Stomach (tissue), 9 donors: ENCODE measurements around the gene RHBDL1. TPM values are rescaled to one million over a fixed set of nuclear protein-coding genes. Genes with fewer than 3 reads are reported as not detected.

Source experiments
- DNase-seq, 2 donors: peaks; one replicate each; pipeline versions ENCODE4 v3.0.0 to v3.0.0-alpha.2; 2013 to 2019
- H3K27ac ChIP-seq, 5 donors: fragments of 200-600 bp in 4 of 5; sonication (generic) in 4 of 5; one replicate each; pipeline ENCODE4 v1.5.1; 2013 to 2019; ENCODE audit warnings: mild to moderate bottlenecking in 1 of 5, moderate library complexity in 1 of 5
- H3K27me3 ChIP-seq, 3 donors: fragments of 200-600 bp; sonication (generic); one replicate each; pipeline ENCODE4 v1.5.1; 2017 to 2019; ENCODE audit warnings: mixed run types in 1 of 3
- H3K36me3 ChIP-seq, 4 donors: fragments of 200-600 bp; sonication (generic); 1 replicate in 3 of 4; 2 replicates in 1 of 4; pipeline ENCODE4 v1.5.1; 2016 to 2019
- H3K4me1 ChIP-seq, 4 donors: fragments of 200-600 bp; sonication (generic); one replicate each; pipeline ENCODE4 v1.5.1; 2016 to 2019
- H3K4me3 ChIP-seq, 4 donors: fragments of 200-600 bp; sonication (generic) in 3 of 4; one replicate each; pipeline ENCODE4 v1.5.1; 2016 to 2019; ENCODE audit warnings: mild to moderate bottlenecking in 1 of 4
- H3K9me3 ChIP-seq, 4 donors: fragments of 200-600 bp; sonication (generic); one replicate each; pipeline ENCODE4 v1.5.1; 2016 to 2019
- CTCF ChIP-seq, 7 experiments: fragments of 450-650 bp in 4 of 7; fragments of 200-600 bp in 3 of 7; sonication (generic) in 3 of 7; IDR thresholded peaks; one replicate each; pipeline ENCODE4 v1.5.1; 2016 to 2019; ENCODE audit warnings: antibody characterized with exemption in 7 of 7, control low read depth in 2 of 7, mild to moderate bottlenecking in 1 of 7
- EP300 ChIP-seq: sonication (generic); formaldehyde crosslinking; IDR thresholded peaks from one replicate; pipeline ENCODE4 v1.6.1; 2017; ENCODE audit warnings: antibody characterized with exemption
- POLR2A ChIP-seq, 4 donors: fragments of 450-650 bp; IDR thresholded peaks; one replicate each; pipeline ENCODE4 v1.6.1; 2016; ENCODE audit warnings: antibody characterized with exemption in 4 of 4, control low read depth in 2 of 4, mild to moderate bottlenecking in 1 of 4, moderate library complexity in 1 of 4
- POLR2AphosphoS5 ChIP-seq, 3 donors: sonication (generic); formaldehyde crosslinking; IDR thresholded peaks; one replicate each; pipeline ENCODE4 v1.6.1; 2016; ENCODE audit warnings: antibody characterized with exemption in 3 of 3
- WGBS, 5 donors: extraction: QIAGEN DNeasy Blood & Tissue Kit in 3 of 5; methylation state at CpG; one replicate each; pipeline versions ENCODE4 v1.1.5 to v1.1.7; 2013 to 2018; 5-methylcytosine and 5-hydroxymethylcytosine counted together
- intact Hi-C: fragments of 100-400 bp; cut with DNase I; formaldehyde crosslinking; loops from one replicate; pipeline ENCODE4 v1.15.1; 2023; ENCODE audit warnings: low total_unique reads
- polyA plus RNA-seq, 3 donors: library from polyadenylated mRNA; stranded (reverse); fragments of 200-250 nt; gene quantifications; one replicate each; pipeline ENCODE4 v1.2.3, GENCODE V29; 2013
- total RNA-seq, 5 donors: library from RNA; depleted of rRNA; stranded (reverse); fragments of >200 nt; gene quantifications; one replicate each; pipeline versions ENCODE4 v1.1.0 to v1.2.3, GENCODE V29; 2014 to 2016
- donor health status: healthy with polysubstance abuse.
- donor health status: Bipolar disorder and iron deficiency.
- donor health status: healthy.

Gene RHBDL1
- total and polyA plus RNA-seq, 8 donors, result 1.3 to 48.7 (median 3.3) TPM; not detected in 3

DNA sequence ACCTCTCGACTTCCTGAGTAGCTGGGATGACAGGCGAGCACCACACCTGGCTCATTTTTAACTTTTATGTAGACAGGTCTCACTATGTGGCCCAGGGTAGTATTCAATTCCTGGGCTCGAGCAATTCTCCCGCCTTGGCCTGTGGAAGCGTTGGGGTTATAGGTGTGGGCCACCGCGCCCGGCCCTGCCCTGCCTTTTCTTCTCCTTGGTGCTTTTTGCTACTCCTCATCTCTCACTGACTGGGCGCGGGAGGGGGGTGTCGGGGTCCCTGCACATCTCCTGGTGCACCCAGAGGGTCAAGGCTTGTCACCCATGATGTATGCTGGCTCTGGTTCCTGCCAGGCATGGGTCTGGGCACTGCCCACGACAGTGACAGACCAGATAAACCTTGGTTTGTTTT, 30.9 kb upstream of the RHBDL1 start:
- Histone ChIP-seq H3K4me1 (peaks cover 57 to 84% (median 78%) of the 10 kb centered on the region in 4 donors), H3K9me3 (no peaks in the 10 kb centered on the region), H3K27ac (peak overlapping the region; percentile 31 to 95 (median 90)), H3K4me3 (no peak overlapping the region), H3K27me3 (no peaks in the 10 kb centered on the region), H3K36me3 (no peaks in the 10 kb centered on the region)
- DNase-seq, result no peak
- WGBS, 5 donors, result 86 to 93% (median 87%) methylated on average over 12 of the region's 12 CpGs
- TF ChIP-seq POLR2AphosphoS5 (IDR thresholded peaks at IDR 0.05) (no peak), POLR2A (IDR thresholded peaks at IDR 0.05) (no peak), CTCF (IDR thresholded peaks at IDR 0.05) (no peak), EP300 (no peak)
- intact Hi-C loops, result no loop called here

DNA sequence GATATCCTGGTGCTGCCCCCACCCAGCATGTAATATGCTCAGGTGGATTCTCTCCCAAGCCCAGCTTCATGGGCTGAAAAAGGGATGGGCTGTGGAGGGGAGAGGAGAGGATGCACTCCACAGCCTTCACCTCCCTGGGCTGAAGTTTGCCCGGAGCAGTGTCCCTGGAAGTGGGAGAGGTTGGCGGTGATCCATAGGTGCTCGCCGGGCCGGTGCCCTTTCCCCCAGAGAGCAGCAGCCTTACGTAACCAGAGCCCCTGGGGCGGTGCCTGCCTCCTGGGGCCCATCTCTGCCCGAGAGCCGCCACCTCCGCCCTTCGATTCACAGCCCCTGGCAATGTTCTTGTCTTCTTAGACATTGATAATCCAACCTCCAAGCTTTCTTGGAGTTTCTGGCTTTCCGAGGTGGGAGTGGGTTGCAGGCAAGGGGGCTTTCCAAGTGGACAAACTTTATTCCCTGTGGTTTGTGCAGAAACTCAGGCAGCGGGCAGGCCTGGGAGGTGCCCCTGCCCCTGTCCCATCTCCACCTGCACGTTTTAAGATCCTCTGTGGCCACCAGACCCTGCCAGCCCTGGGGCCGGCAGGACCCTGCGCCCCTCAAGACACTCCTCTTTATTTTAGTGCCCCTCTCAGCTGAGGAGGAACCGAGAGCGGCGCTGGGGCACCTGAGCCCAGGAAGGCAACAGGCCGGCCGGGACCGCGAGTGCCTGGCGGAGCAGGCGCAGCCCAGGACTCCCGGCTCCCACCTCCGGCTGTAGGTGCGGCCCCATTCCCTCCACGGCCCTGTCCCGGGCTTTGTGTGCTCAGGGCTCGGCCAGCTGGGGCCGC, 29.4 kb upstream of the RHBDL1 start:
- H3K4me3 ChIP-seq, result peak overlapping the region in 1 of 4 donors; percentile 28
- WGBS, 5 donors, result 38 to 58% (median 55%) methylated on average over 23 to 32 of the region's 32 CpGs
- no peaks in the 10 kb centered on the region for H3K27me3 ChIP-seq
- no peaks in the 10 kb centered on the region for H3K36me3 ChIP-seq
- TF ChIP-seq POLR2AphosphoS5 (IDR thresholded peaks at IDR 0.05), result no peak
- TF ChIP-seq CTCF (IDR thresholded peaks at IDR 0.05), result no peak
- no peak for TF ChIP-seq EP300
- no peak for TF ChIP-seq POLR2A (IDR thresholded peaks at IDR 0.05)
- intact Hi-C loops, result no loop called here
- DNase-seq, result peak; percentile 83 to 86
- H3K4me1 ChIP-seq, result peaks cover 66 to 92% (median 87%) of the 10 kb centered on the region in 4 donors
- H3K9me3 ChIP-seq, result no peaks in the 10 kb centered on the region
- peak overlapping the region; percentile 88 to 95 (median 90) for H3K27ac ChIP-seq

DNA sequence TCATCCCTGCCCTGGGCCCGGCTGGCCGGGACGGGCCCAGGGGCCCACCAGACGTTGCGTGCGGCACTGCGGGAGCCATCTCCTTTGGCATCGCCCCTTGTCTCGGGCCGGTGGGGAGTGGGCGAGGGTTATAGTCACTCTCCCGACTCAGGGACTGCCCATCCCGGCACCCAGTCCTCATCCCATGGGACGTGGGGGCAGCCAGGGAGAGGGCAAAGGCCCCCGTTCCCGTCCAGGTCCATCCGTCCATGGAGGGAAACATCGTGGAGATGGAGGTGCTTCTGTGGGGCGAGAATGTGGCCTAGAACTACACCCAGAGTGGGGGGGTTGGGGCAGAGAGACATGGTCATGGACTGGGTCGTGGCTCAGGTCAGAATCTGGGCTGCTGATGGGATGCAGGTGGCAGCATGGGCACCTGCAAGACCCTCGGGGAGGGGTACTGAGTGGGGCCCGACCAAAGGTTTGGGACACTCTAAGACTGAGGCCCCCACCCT, 28.7 kb upstream of the RHBDL1 start:
- no peak for TF ChIP-seq POLR2A (IDR thresholded peaks at IDR 0.05)
- no peak for TF ChIP-seq EP300
- no peak for TF ChIP-seq POLR2AphosphoS5 (IDR thresholded peaks at IDR 0.05)
- no peak for TF ChIP-seq CTCF (IDR thresholded peaks at IDR 0.05)
- Histone ChIP-seq H3K36me3 (peaks cover 0 to 5% (median 2%) of the 10 kb centered on the region in 4 donors), H3K4me3 (peak overlapping the region in 1 of 4 donors; percentile 28), H3K27ac (peak overlapping the region; percentile 88 to 95 (median 90)), H3K27me3 (no peaks in the 10 kb centered on the region), H3K4me1 (peaks cover 66 to 89% (median 84%) of the 10 kb centered on the region in 4 donors), H3K9me3 (no peaks in the 10 kb centered on the region)
- 61 to 66% (median 63%) methylated on average over 21 to 22 of the region's 22 CpGs for WGBS, 5 donors
- intact Hi-C loops, result no loop called here
- DNase-seq, result no peak

GRCh38 chr16:647173-647902, 28.1 kb upstream of the RHBDL1 start:
- Histone ChIP-seq H3K4me3 (peak overlapping the region in 1 of 4 donors; percentile 99), H3K36me3 (peaks cover 0 to 10% (median 8%) of the 10 kb centered on the region in 4 donors), H3K27me3 (no peaks in the 10 kb centered on the region), H3K9me3 (no peaks in the 10 kb centered on the region), H3K4me1 (peaks cover 63 to 87% (median 83%) of the 10 kb centered on the region in 4 donors), H3K27ac (peak overlapping the region; percentile 88 to 95 (median 90))
- TF ChIP-seq POLR2AphosphoS5 (IDR thresholded peaks at IDR 0.05), result no peak
- no peak for TF ChIP-seq POLR2A (IDR thresholded peaks at IDR 0.05)
- TF ChIP-seq CTCF (IDR thresholded peaks at IDR 0.05), result no peak
- no peak for TF ChIP-seq EP300
- peak in 1 of 2 donors; percentile 70 for DNase-seq
- intact Hi-C loops, result no loop called here
- WGBS, 5 donors, result 45 to 70% (median 59%) methylated on average over 12 to 25 of the region's 25 CpGs
